HCT116 (cell line): ENCODE data around the gene CACNA1C. TPM values are rescaled to one million over a fixed set of nuclear protein-coding genes. Genes with fewer than 3 reads are reported as not detected.

ENCODE experiments used
- ATAC-seq: fragments of 200-7000 bp; cut with Tn5 transposase; 2 replicates; pipeline ENCODE4 v1.9.1; 2020; ENCODE audit warnings: mild to moderate bottlenecking, moderate library complexity
- BruUV-seq: library from RNA; stranded (reverse); fragments of 400-500 nt; replicated peaks from 2 replicates; lab custom pipeline; 2021; lab: Mats Ljungman, UMichigan
- CTCF ChIA-PET: fragments of 300-600 bp; sonication (Branson Sonifier 250); formaldehyde crosslinking; loops from one replicate; lab custom pipeline; 2021; ENCODE audit warnings: antibody characterized with exemption; lab: Charles Lee
- POLR2A ChIA-PET: fragments of 300-600, 350-600 bp; sonication (Branson Sonifier 250); formaldehyde crosslinking; loops from one replicate; lab custom pipeline; 2021; ENCODE audit warnings: antibody characterized with exemption; lab: Charles Lee
- RAD21 ChIA-PET, 2 experiments: fragments of 300-600 bp; sonication (Branson Sonifier 250); formaldehyde crosslinking; loops; one replicate each; lab custom pipeline; 2023; ENCODE audit warnings: low total read pairs in 2 of 2; ENCODE audit not compliant: uncharacterized antibody in 2 of 2, unreplicated experiment in 2 of 2, low non-redundant PET in 1 of 2; lab: Charles Lee
- DNase-seq: peaks from one replicate; pipeline ENCODE4 v3.0.0-alpha.2; 2010; ENCODE audit warnings: low read depth, low spot score
- H2AFZ ChIP-seq: fragments of 200-600 bp; shearing (Covaris generic), sonication (generic); 2 replicates; pipeline ENCODE4 v1.6.1; 2017; ENCODE audit warnings: low read depth, mixed run types, mixed read lengths, antibody characterized with exemption, low read length; ENCODE audit not compliant: poor library complexity, severe bottlenecking
- H3K27ac ChIP-seq: 2 replicates; pipeline ENCODE4 v1.5.1; 2012; ENCODE audit warnings: low read depth, low read length
- H3K27me3 ChIP-seq: fragments of 200-600 bp; sonication (generic); 2 replicates; pipeline ENCODE4 v1.6.1; 2016; ENCODE audit warnings: mixed run types, low read length, mixed read lengths; ENCODE audit not compliant: insufficient read depth
- H3K36me3 ChIP-seq, 2 experiments: fragments of 200-500 bp in 1 of 2; fragments of 200-600 bp in 1 of 2; sonication (Bioruptor generic) in 1 of 2; sonication (generic) in 1 of 2; 2 replicates each; pipeline versions ENCODE4 v1.5.1 to v1.6.1; 2014 to 2016; ENCODE audit warnings: low read length in 2 of 2, inconsistent platforms in 1 of 2, mixed read lengths in 1 of 2, mixed run types in 1 of 2; ENCODE audit not compliant: insufficient read depth in 2 of 2, control insufficient read depth in 1 of 2
- H3K4me1 ChIP-seq, 2 experiments: fragments of 200-600 bp in 1 of 2; sonication (generic) in 1 of 2; 2 replicates each; pipeline versions ENCODE4 v1.5.1 to v1.6.1; 2012 to 2017; ENCODE audit warnings: low read length in 2 of 2, inconsistent platforms in 1 of 2, mild to moderate bottlenecking in 1 of 2, mixed read lengths in 1 of 2, mixed run types in 1 of 2, moderate library complexity in 1 of 2; ENCODE audit not compliant: insufficient read depth in 2 of 2, control insufficient read depth in 1 of 2
- H3K4me2 ChIP-seq: fragments of 200-600 bp; sonication (generic); 2 replicates; pipeline ENCODE4 v1.6.1; 2017; ENCODE audit warnings: mixed run types, low read length, mixed read lengths
- H3K4me3 ChIP-seq, 2 experiments: fragments of 200-600 bp in 1 of 2; sonication (generic) in 1 of 2; replicated peaks in 1 of 2; 2 replicates each; pipeline ENCODE4 v1.5.1; 2011 to 2016; ENCODE audit warnings: low read length in 2 of 2, control low read depth in 1 of 2, low read depth in 1 of 2, mild to moderate bottlenecking in 1 of 2, mixed read lengths in 1 of 2, mixed run types in 1 of 2
- H3K79me2 ChIP-seq: fragments of 200-600 bp; sonication (generic); 2 replicates; pipeline ENCODE4 v1.6.1; 2017; ENCODE audit warnings: mild to moderate bottlenecking, mixed run types, low read length, moderate library complexity, mixed read lengths; ENCODE audit not compliant: insufficient read depth
- H3K9ac ChIP-seq: fragments of 200-600 bp; sonication (generic); 2 replicates; pipeline ENCODE4 v1.6.1; 2016; ENCODE audit warnings: low read length, mixed read lengths
- H3K9me2 ChIP-seq: fragments of 200-600 bp; sonication (generic), shearing (Covaris generic); 2 replicates; pipeline ENCODE4 v1.6.1; 2017; ENCODE audit warnings: mixed run types, mild to moderate bottlenecking, moderate library complexity; ENCODE audit not compliant: insufficient read depth
- H3K9me3 ChIP-seq, 2 experiments: fragments of 200-500 bp in 1 of 2; fragments of 200-600 bp in 1 of 2; sonication (Bioruptor generic) in 1 of 2; sonication (generic) in 1 of 2; 2 replicates each; pipeline ENCODE4 v1.6.1; 2014 to 2017; ENCODE audit warnings: low read length in 2 of 2, mixed read lengths in 2 of 2, inconsistent platforms in 1 of 2, low read depth in 1 of 2, mild to moderate bottlenecking in 1 of 2, mixed run types in 1 of 2, moderate library complexity in 1 of 2; ENCODE audit not compliant: control insufficient read depth in 1 of 2, insufficient read depth in 1 of 2
- H4K20me1 ChIP-seq: fragments of 200-600 bp; sonication (generic), shearing (Covaris generic); 2 replicates; pipeline ENCODE4 v1.6.1; 2017; ENCODE audit warnings: mixed run types, mild to moderate bottlenecking, moderate library complexity; ENCODE audit not compliant: insufficient read depth
- CBX3 ChIP-seq: IDR thresholded peaks from 2 replicates; pipeline ENCODE4 v1.6.1; 2012; ENCODE audit warnings: low read depth
- CEBPB ChIP-seq: IDR thresholded peaks from 2 replicates; pipeline ENCODE4 v1.6.1; 2012; ENCODE audit warnings: low read depth
- EGR1 ChIP-seq: IDR thresholded peaks from 2 replicates; pipeline ENCODE4 v1.6.1; 2012; ENCODE audit warnings: low read depth
- EZH2 ChIP-seq: fragments of 200-600 bp; sonication (generic); IDR thresholded peaks from 2 replicates; pipeline ENCODE4 v1.6.1; 2017; ENCODE audit warnings: antibody characterized with exemption, mixed run types
- EZH2phosphoT487 ChIP-seq: fragments of 200-600 bp; IDR thresholded peaks from 2 replicates; pipeline ENCODE4 v1.6.1; 2018; ENCODE audit warnings: antibody characterized with exemption, borderline replicate concordance
- FOSL1 ChIP-seq: IDR thresholded peaks from 2 replicates; pipeline ENCODE4 v1.6.1; 2012; ENCODE audit warnings: low read depth
- POLR2A ChIP-seq: IDR thresholded peaks from 2 replicates; pipeline ENCODE4 v1.7.0; 2011; ENCODE audit warnings: borderline replicate concordance; ENCODE audit not compliant: insufficient read depth, insufficient read length; ENCODE audit errors: extremely low read depth
- POLR2AphosphoS5 ChIP-seq: IDR thresholded peaks from 2 replicates; pipeline ENCODE4 v1.6.1; 2011; ENCODE audit warnings: mild to moderate bottlenecking, low read depth, low read length, moderate library complexity
- RAD21 ChIP-seq: IDR thresholded peaks from 2 replicates; pipeline ENCODE4 v1.6.1; 2012; ENCODE audit warnings: low read depth, mild to moderate bottlenecking
- SIN3A ChIP-seq: IDR thresholded peaks from 2 replicates; pipeline ENCODE4 v1.6.1; 2012; ENCODE audit warnings: low read depth
- ZFX ChIP-seq: fragments of 450-650 bp; IDR thresholded peaks from 2 replicates; pipeline ENCODE4 v1.6.1; 2017
- intact Hi-C: fragments of 100-400 bp; cut with micrococcal nuclease; formaldehyde crosslinking; loops from 2 replicates; pipeline ENCODE4 v1.10.0; 2022
- total RNA-seq: library from RNA; stranded (reverse); gene quantifications from one replicate; pipeline ENCODE4 v1.2.1, GENCODE V29; 2021; ENCODE audit not compliant: unreplicated experiment
- TF ChIP-seq, protein P1 (sequence below): IDR thresholded peaks from 2 replicates; pipeline ENCODE4 v1.6.1; 2012
- TF ChIP-seq, protein P2 (sequence below): IDR thresholded peaks from 2 replicates; pipeline ENCODE4 v1.6.1; 2012; ENCODE audit warnings: low read depth
- TF ChIP-seq, protein P3 (sequence below): IDR thresholded peaks from 2 replicates; pipeline ENCODE4 v1.6.1; 2011; ENCODE audit warnings: mild to moderate bottlenecking, low read length, moderate library complexity; ENCODE audit not compliant: insufficient replicate concordance; ENCODE audit errors: extremely low read depth

Gene CACNA1C
- total RNA-seq, 1 experiment from 2014 or later = 0.05 TPM

- ChIA-PET RAD21 (no interaction called here), POLR2A (no interaction called here), CTCF (no interaction called here)
- no peak for TF ChIP-seq EZH2
- TF ChIP-seq EZH2phosphoT487 = no peak
- no peak for TF ChIP-seq RAD21
- no peak for TF ChIP-seq EGR1
- TF ChIP-seq CBX3 = no peak
- no peak for TF ChIP-seq CEBPB
- TF ChIP-seq, protein P1, sequence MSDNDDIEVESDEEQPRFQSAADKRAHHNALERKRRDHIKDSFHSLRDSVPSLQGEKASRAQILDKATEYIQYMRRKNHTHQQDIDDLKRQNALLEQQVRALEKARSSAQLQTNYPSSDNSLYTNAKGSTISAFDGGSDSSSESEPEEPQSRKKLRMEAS = no peak
- TF ChIP-seq POLR2AphosphoS5 = no peak
- TF ChIP-seq ZFX = no peak
- no peak for TF ChIP-seq FOSL1
- no peak for TF ChIP-seq SIN3A
- Histone ChIP-seq H3K4me3 (no peak overlapping the region), H3K27me3 (no peaks in the 10 kb centered on the region), H3K4me1 (peaks cover 19 to 30% of the 10 kb centered on the region in 2 experiments), H3K9me2 (no peaks in the 10 kb centered on the region), H4K20me1 (no peaks in the 10 kb centered on the region), H3K27ac (no peak overlapping the region), H3K9ac (no peak overlapping the region), H2AFZ (no peak overlapping the region), H3K9me3 (no peaks in the 10 kb centered on the region), H3K4me2 (no peak overlapping the region), H3K36me3 (no peaks in the 10 kb centered on the region), H3K79me2 (no peaks in the 10 kb centered on the region)
- ATAC-seq = no peak
- BruUV-seq = no TSS peak
- DNase-seq = no peak
- intact Hi-C loops = no loop called here
Observed at GRCh38 chr12:2644683-2645405, 592.1 kb downstream of the CACNA1C start.

DNA sequence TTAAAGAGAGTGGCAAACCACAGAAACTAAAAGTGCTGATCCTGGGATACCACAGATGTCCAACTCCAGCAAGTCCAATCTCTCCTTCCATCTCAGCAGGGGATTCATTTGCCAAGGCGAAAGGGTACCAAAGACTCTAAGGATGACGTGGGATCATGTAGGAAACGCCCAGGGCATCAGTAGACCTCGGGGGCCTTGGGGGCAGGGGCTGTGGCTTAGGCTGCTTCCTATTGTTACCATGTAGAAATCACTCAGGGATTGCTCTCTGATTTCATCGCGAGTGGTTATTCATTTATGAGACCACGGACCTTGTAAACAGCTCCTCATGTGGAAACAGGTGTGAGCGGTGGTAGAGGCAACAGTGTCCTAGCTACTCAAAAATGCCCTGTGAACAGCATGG is 592.7 kb downstream of the CACNA1C start:
- Histone ChIP-seq H3K4me1 (peaks cover 13 to 24% of the 10 kb centered on the region in 2 experiments), H3K4me2 (no peak overlapping the region), H4K20me1 (no peaks in the 10 kb centered on the region), H3K9ac (no peak overlapping the region), H3K9me2 (no peaks in the 10 kb centered on the region), H3K27me3 (no peaks in the 10 kb centered on the region), H3K27ac (no peak overlapping the region), H3K4me3 (no peak overlapping the region), H2AFZ (no peak overlapping the region), H3K36me3 (no peaks in the 10 kb centered on the region), H3K79me2 (no peaks in the 10 kb centered on the region), H3K9me3 (no peaks in the 10 kb centered on the region)
- intact Hi-C loops = no loop called here
- ChIA-PET RAD21 (no interaction called here), POLR2A (no interaction called here), CTCF (no interaction called here)
- no TSS peak for BruUV-seq
- DNase-seq = no peak
- ATAC-seq = no peak
- no peak for TF ChIP-seq POLR2A
- TF ChIP-seq, protein P2, sequence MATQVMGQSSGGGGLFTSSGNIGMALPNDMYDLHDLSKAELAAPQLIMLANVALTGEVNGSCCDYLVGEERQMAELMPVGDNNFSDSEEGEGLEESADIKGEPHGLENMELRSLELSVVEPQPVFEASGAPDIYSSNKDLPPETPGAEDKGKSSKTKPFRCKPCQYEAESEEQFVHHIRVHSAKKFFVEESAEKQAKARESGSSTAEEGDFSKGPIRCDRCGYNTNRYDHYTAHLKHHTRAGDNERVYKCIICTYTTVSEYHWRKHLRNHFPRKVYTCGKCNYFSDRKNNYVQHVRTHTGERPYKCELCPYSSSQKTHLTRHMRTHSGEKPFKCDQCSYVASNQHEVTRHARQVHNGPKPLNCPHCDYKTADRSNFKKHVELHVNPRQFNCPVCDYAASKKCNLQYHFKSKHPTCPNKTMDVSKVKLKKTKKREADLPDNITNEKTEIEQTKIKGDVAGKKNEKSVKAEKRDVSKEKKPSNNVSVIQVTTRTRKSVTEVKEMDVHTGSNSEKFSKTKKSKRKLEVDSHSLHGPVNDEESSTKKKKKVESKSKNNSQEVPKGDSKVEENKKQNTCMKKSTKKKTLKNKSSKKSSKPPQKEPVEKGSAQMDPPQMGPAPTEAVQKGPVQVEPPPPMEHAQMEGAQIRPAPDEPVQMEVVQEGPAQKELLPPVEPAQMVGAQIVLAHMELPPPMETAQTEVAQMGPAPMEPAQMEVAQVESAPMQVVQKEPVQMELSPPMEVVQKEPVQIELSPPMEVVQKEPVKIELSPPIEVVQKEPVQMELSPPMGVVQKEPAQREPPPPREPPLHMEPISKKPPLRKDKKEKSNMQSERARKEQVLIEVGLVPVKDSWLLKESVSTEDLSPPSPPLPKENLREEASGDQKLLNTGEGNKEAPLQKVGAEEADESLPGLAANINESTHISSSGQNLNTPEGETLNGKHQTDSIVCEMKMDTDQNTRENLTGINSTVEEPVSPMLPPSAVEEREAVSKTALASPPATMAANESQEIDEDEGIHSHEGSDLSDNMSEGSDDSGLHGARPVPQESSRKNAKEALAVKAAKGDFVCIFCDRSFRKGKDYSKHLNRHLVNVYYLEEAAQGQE = no peak
- TF ChIP-seq, protein P3, sequence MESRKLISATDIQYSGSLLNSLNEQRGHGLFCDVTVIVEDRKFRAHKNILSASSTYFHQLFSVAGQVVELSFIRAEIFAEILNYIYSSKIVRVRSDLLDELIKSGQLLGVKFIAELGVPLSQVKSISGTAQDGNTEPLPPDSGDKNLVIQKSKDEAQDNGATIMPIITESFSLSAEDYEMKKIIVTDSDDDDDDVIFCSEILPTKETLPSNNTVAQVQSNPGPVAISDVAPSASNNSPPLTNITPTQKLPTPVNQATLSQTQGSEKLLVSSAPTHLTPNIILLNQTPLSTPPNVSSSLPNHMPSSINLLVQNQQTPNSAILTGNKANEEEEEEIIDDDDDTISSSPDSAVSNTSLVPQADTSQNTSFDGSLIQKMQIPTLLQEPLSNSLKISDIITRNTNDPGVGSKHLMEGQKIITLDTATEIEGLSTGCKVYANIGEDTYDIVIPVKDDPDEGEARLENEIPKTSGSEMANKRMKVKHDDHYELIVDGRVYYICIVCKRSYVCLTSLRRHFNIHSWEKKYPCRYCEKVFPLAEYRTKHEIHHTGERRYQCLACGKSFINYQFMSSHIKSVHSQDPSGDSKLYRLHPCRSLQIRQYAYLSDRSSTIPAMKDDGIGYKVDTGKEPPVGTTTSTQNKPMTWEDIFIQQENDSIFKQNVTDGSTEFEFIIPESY = no peak
